ENCODE results near the gene SLC4A11.

DNA sequence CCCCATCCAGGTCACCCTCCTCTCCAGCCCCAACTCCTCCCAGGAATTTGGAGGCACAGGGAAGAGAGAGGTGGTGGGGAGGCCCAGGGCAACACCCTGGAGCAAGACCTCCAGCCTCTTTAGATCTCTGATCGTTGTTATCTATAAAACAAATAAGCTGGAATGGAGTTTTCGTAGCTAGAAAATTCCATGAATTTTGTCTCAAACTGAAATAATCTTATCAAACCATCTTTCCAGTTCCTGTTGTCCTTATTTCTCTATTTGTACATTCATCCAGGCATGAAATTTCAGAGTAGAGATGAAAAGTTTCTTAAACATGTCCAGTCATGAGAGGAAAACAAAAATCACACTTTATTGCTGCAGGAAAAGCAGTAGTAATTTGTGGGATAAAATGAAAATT lies 6.2 kb upstream of the SLC4A11 start:
- TF ChIP-seq, protein P1, sequence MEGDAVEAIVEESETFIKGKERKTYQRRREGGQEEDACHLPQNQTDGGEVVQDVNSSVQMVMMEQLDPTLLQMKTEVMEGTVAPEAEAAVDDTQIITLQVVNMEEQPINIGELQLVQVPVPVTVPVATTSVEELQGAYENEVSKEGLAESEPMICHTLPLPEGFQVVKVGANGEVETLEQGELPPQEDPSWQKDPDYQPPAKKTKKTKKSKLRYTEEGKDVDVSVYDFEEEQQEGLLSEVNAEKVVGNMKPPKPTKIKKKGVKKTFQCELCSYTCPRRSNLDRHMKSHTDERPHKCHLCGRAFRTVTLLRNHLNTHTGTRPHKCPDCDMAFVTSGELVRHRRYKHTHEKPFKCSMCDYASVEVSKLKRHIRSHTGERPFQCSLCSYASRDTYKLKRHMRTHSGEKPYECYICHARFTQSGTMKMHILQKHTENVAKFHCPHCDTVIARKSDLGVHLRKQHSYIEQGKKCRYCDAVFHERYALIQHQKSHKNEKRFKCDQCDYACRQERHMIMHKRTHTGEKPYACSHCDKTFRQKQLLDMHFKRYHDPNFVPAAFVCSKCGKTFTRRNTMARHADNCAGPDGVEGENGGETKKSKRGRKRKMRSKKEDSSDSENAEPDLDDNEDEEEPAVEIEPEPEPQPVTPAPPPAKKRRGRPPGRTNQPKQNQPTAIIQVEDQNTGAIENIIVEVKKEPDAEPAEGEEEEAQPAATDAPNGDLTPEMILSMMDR (IDR thresholded peaks at IDR 0.05; ENCODE audit: low read depth, low read length): no peak
- TF ChIP-seq MYC (IDR thresholded peaks at IDR 0.05; ENCODE audit: low read depth, low read length) (no peak), POLR2A (IDR thresholded peaks at IDR 0.05; ENCODE audit: extremely low read depth, insufficient read length) (no peak)
- TF ChIP-seq, protein P2, sequence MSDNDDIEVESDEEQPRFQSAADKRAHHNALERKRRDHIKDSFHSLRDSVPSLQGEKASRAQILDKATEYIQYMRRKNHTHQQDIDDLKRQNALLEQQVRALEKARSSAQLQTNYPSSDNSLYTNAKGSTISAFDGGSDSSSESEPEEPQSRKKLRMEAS (IDR thresholded peaks at IDR 0.05; ENCODE audit: low read depth, low read length): no peak
